H9 (cell line): Measurements from ENCODE around the gene CELF5. TPM values are rescaled to one million over a fixed set of nuclear protein-coding genes. Genes with fewer than 3 reads are reported as not detected.

ENCODE experiments used
- DNase-seq: peaks from one replicate; pipeline ENCODE4 v3.0.0-alpha.2; 2017
- H2AFZ ChIP-seq: one replicate; pipeline ENCODE4 v1.6.1; 2013; ENCODE audit warnings: mild to moderate bottlenecking, low read length, control low read depth, moderate library complexity
- H2AK5ac ChIP-seq: 2 replicates; pipeline ENCODE4 v1.6.1; 2013; ENCODE audit warnings: low read length, control low read depth, mixed read lengths; ENCODE audit not compliant: insufficient read length
- H2BK120ac ChIP-seq: one replicate; pipeline ENCODE4 v1.6.1; 2013; ENCODE audit warnings: low read depth, mild to moderate bottlenecking, low read length, control low read depth, inconsistent platforms; ENCODE audit not compliant: poor library complexity, severe bottlenecking
- H2BK12ac ChIP-seq: 2 replicates; pipeline ENCODE4 v1.6.1; 2013; ENCODE audit warnings: low read length, control low read depth, mixed read lengths, low read depth; ENCODE audit not compliant: insufficient read length
- H2BK15ac ChIP-seq: 2 replicates; pipeline ENCODE4 v1.6.1; 2013; ENCODE audit warnings: low read depth, low read length, control low read depth
- H2BK20ac ChIP-seq: one replicate; pipeline ENCODE4 v1.6.1; 2013; ENCODE audit warnings: low read depth, mild to moderate bottlenecking, low read length, control low read depth, inconsistent platforms; ENCODE audit not compliant: poor library complexity, severe bottlenecking
- H2BK5ac ChIP-seq: 2 replicates; pipeline ENCODE4 v1.6.1; 2013; ENCODE audit warnings: low read length, control low read depth, mixed read lengths; ENCODE audit not compliant: insufficient read length
- H3K14ac ChIP-seq: 2 replicates; pipeline ENCODE4 v1.6.1; 2013; ENCODE audit warnings: low read length, control low read depth; ENCODE audit not compliant: insufficient read depth
- H3K18ac ChIP-seq: 2 replicates; pipeline ENCODE4 v1.6.1; 2013; ENCODE audit warnings: low read depth, mild to moderate bottlenecking, mixed read lengths, low read length, control low read depth; ENCODE audit not compliant: insufficient read length
- H3K23ac ChIP-seq: 2 replicates; pipeline ENCODE4 v1.6.1; 2013; ENCODE audit warnings: low read length, control low read depth, mixed read lengths, low read depth; ENCODE audit not compliant: insufficient read length
- H3K23me2 ChIP-seq: 2 replicates; pipeline ENCODE4 v1.6.1; 2013; ENCODE audit warnings: low read depth, mild to moderate bottlenecking, mixed read lengths, low read length, control low read depth; ENCODE audit not compliant: insufficient read length, poor library complexity, severe bottlenecking
- H3K27ac ChIP-seq: 2 replicates; pipeline ENCODE4 v1.5.1; 2013; ENCODE audit warnings: low read length, control low read depth, mixed read lengths, low read depth; ENCODE audit not compliant: insufficient read length
- H3K27me3 ChIP-seq: 2 replicates; pipeline ENCODE4 v1.6.1; 2013; ENCODE audit warnings: low read length, control low read depth, inconsistent platforms; ENCODE audit not compliant: insufficient read depth
- H3K4ac ChIP-seq: 2 replicates; pipeline ENCODE4 v1.6.1; 2013; ENCODE audit warnings: low read depth, mild to moderate bottlenecking, control low read depth, inconsistent platforms, low read length, moderate library complexity
- H3K4me1 ChIP-seq: 2 replicates; pipeline ENCODE4 v1.6.1; 2013; ENCODE audit warnings: low read length, control low read depth, inconsistent platforms; ENCODE audit not compliant: insufficient read depth
- H3K4me2 ChIP-seq: 2 replicates; pipeline ENCODE4 v1.6.1; 2013; ENCODE audit warnings: low read length, control low read depth, mixed read lengths; ENCODE audit not compliant: insufficient read length, insufficient read depth
- H3K56ac ChIP-seq: 2 replicates; pipeline ENCODE4 v1.6.1; 2013; ENCODE audit warnings: low read depth, mild to moderate bottlenecking, mixed read lengths, low read length, control low read depth; ENCODE audit not compliant: insufficient read length
- H3K79me1 ChIP-seq: 2 replicates; pipeline ENCODE4 v1.6.1; 2013; ENCODE audit warnings: low read depth, mild to moderate bottlenecking, moderate library complexity, low read length, control low read depth, inconsistent platforms; ENCODE audit not compliant: insufficient read depth, poor library complexity, severe bottlenecking
- H3K79me2 ChIP-seq: 2 replicates; pipeline ENCODE4 v1.6.1; 2013; ENCODE audit warnings: low read length, control low read depth, inconsistent platforms; ENCODE audit not compliant: insufficient read depth
- H3K9ac ChIP-seq: 2 replicates; pipeline ENCODE4 v1.6.1; 2013; ENCODE audit warnings: low read length, control low read depth, mixed read lengths; ENCODE audit not compliant: insufficient read length; ENCODE audit errors: extremely low read depth
- H3K9me3 ChIP-seq: one replicate; pipeline ENCODE4 v1.6.1; 2013; ENCODE audit warnings: low read depth, low read length, inconsistent platforms; ENCODE audit not compliant: control insufficient read depth
- H3T11ph ChIP-seq: one replicate; pipeline ENCODE4 v1.6.1; 2013; ENCODE audit warnings: mild to moderate bottlenecking, low read length, control low read depth, inconsistent platforms
- H4K20me1 ChIP-seq: one replicate; pipeline ENCODE4 v1.6.1; 2013; ENCODE audit not compliant: control insufficient read depth, insufficient read length, insufficient read depth
- H4K5ac ChIP-seq: 2 replicates; pipeline ENCODE4 v1.6.1; 2013; ENCODE audit warnings: low read depth, mild to moderate bottlenecking, mixed read lengths, low read length, control low read depth; ENCODE audit not compliant: insufficient read length
- H4K8ac ChIP-seq: replicated peaks from 2 replicates; pipeline ENCODE4 v1.6.1; 2013; ENCODE audit warnings: low read length, control low read depth, mixed read lengths, low read depth; ENCODE audit not compliant: insufficient read length
- H4K91ac ChIP-seq: 2 replicates; pipeline ENCODE4 v1.6.1; 2013; ENCODE audit warnings: low read depth, mild to moderate bottlenecking, moderate library complexity, mixed read lengths, low read length, control low read depth; ENCODE audit not compliant: insufficient read length
- H3K27ac Mint-ChIP-seq, 3 experiments: 2 replicates in 2 of 3; 3 replicates in 1 of 3; pipeline ENCODE4 v1.8.0; 2020 to 2021; ENCODE audit warnings: mixed read lengths in 3 of 3, mild to moderate bottlenecking in 1 of 3, moderate library complexity in 1 of 3
- H3K27me3 Mint-ChIP-seq: 2 replicates; pipeline ENCODE4 v1.8.0; 2021; ENCODE audit warnings: low read depth, mild to moderate bottlenecking, moderate library complexity, mixed read lengths
- H3K36me3 Mint-ChIP-seq, 3 experiments: 2 replicates in 2 of 3; 3 replicates in 1 of 3; pipeline ENCODE4 v1.8.0; 2020 to 2021; ENCODE audit warnings: low read depth in 3 of 3, mixed read lengths in 3 of 3; ENCODE audit not compliant: insufficient read depth in 1 of 3
- H3K4me1 Mint-ChIP-seq, 2 experiments: 2 replicates each; pipeline ENCODE4 v1.8.0; 2020; ENCODE audit warnings: mixed read lengths in 2 of 2
- H3K4me3 Mint-ChIP-seq, 2 experiments: 2 replicates in 1 of 2; 3 replicates in 1 of 2; pipeline ENCODE4 v1.8.0; 2020 to 2021; ENCODE audit warnings: mild to moderate bottlenecking in 2 of 2, mixed read lengths in 2 of 2, moderate library complexity in 1 of 2
- H3K9me3 Mint-ChIP-seq, 2 experiments: 2 replicates in 1 of 2; 3 replicates in 1 of 2; pipeline ENCODE4 v1.8.0; 2020; ENCODE audit warnings: mild to moderate bottlenecking in 2 of 2, mixed read lengths in 2 of 2, moderate library complexity in 1 of 2
- WGBS: extraction: QIAGEN DNeasy Blood & Tissue Kit; methylation state at CpG from one replicate; pipeline ENCODE4 v1.1.7; 2013; ENCODE audit warnings: missing lambda C conversion rate, low lambda C conversion rate, mixed read lengths; ENCODE audit not compliant: insufficient read length; ENCODE audit errors: extremely low coverage; 5-methylcytosine and 5-hydroxymethylcytosine counted together
- total RNA-seq: library from RNA; stranded (reverse); gene quantifications from 2 replicates; pipeline ENCODE4 v1.2.1, GENCODE V29; 2021
- TF ChIP-seq, protein P1 (sequence below): fragments of 200-600 bp; sonication (generic); conservative IDR thresholded peaks from 3 replicates; pipeline ENCODE4 v1.8.0; 2021; ENCODE audit warnings: antibody characterized with exemption, mild to moderate bottlenecking

The CELF5 gene
- total RNA-seq, 1 experiment from 2014 or later = 4.8 TPM

DNA sequence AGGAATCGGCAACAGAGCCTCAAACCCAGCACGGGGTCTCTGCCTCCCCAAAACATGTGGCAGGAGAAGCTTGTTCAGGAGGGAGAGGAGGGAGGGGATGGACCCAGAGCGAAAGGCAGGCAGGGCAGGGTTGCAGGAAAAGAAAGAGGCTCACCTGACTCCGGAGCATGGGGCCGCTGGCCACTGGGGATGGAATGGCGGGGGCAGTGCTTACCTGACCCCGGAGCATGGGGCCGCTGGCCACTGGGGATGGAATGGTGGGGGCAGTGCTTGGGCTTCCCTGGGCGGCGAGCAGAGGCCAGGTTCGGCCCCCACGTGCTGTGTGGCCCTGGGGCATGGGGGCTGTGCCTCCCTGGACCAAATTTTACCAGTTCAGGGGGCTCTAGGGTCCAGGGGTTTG is 13.3 kb upstream of the CELF5 start:
- Histone ChIP-seq H3K56ac (no peak overlapping the region), H3K4me2 (no peak overlapping the region), H3K79me1 (no peaks in the 10 kb centered on the region), H2BK120ac (no peak overlapping the region), H2BK20ac (no peak overlapping the region), H2BK15ac (no peak overlapping the region), H3K14ac (no peak overlapping the region), H3K23me2 (no peaks in the 10 kb centered on the region), H3K79me2 (no peaks in the 10 kb centered on the region), H3K27ac (no peak overlapping the region), H2BK12ac (no peak overlapping the region), H3K27me3 (no peaks in the 10 kb centered on the region), H3K23ac (no peak overlapping the region), H4K5ac (no peak overlapping the region), H3K18ac (no peak overlapping the region), H3K9ac (no peak overlapping the region), H2AFZ (no peak overlapping the region), H4K20me1 (peaks cover 2% of the 10 kb centered on the region), H4K8ac (no peak overlapping the region), H3K9me3 (no peaks in the 10 kb centered on the region), H3T11ph (no peak overlapping the region), H2BK5ac (no peak overlapping the region), H3K4ac (no peak overlapping the region), H3K4me1 (no peaks in the 10 kb centered on the region), H2AK5ac (no peak overlapping the region), H4K91ac (no peak overlapping the region)
- TF ChIP-seq, protein P1, sequence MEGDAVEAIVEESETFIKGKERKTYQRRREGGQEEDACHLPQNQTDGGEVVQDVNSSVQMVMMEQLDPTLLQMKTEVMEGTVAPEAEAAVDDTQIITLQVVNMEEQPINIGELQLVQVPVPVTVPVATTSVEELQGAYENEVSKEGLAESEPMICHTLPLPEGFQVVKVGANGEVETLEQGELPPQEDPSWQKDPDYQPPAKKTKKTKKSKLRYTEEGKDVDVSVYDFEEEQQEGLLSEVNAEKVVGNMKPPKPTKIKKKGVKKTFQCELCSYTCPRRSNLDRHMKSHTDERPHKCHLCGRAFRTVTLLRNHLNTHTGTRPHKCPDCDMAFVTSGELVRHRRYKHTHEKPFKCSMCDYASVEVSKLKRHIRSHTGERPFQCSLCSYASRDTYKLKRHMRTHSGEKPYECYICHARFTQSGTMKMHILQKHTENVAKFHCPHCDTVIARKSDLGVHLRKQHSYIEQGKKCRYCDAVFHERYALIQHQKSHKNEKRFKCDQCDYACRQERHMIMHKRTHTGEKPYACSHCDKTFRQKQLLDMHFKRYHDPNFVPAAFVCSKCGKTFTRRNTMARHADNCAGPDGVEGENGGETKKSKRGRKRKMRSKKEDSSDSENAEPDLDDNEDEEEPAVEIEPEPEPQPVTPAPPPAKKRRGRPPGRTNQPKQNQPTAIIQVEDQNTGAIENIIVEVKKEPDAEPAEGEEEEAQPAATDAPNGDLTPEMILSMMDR = no peak
- Mint-ChIP-seq H3K36me3 (peaks cover 6 to 26% (median 8%) of the 10 kb centered on the region in 3 experiments; a peak in 6 of 7 replicates), H3K4me3 (no peak overlapping the region), H3K27me3 (peaks cover 4% of the 10 kb centered on the region), H3K27ac (peak overlapping the region in 1 of 3 experiments; percentile 28; a peak in 1 of 7 replicates), H3K4me1 (peaks cover 3 to 6% of the 10 kb centered on the region in 2 experiments), H3K9me3 (no peaks in the 10 kb centered on the region)
- WGBS = no CpG with 5 or more reads among the region's 12 CpGs
- no peak for DNase-seq
